Activated B cell treated with CpG ODN at 0.5 μM for 24 hours (primary cell): ENCODE results near the gene LVRN. TPM values are rescaled to one million over a fixed set of nuclear protein-coding genes. Genes with fewer than 3 reads are reported as not detected.

Experiments used
- ATAC-seq: fragments of 200-7000 bp; cut with Tn5 transposase; one replicate; pipeline ENCODE4 v1.10.0; 2021; ENCODE audit warnings: low read depth, mild to moderate bottlenecking, moderate library complexity
- CTCF ChIA-PET: fragments of 350-600 bp; sonication (Branson Sonifier 250); formaldehyde crosslinking; loops from one replicate; lab custom pipeline; 2021; ENCODE audit warnings: antibody characterized with exemption; lab: Charles Lee
- POLR2A ChIA-PET: fragments of 350-600 bp; sonication (Branson Sonifier 250); formaldehyde crosslinking; loops from one replicate; lab custom pipeline; 2021; ENCODE audit warnings: antibody characterized with exemption; lab: Charles Lee
- DNase-seq: peaks from one replicate; pipeline ENCODE4 v3.0.0; 2022
- H3K27ac Mint-ChIP-seq: one replicate; pipeline ENCODE4 v1.8.0; 2020; ENCODE audit warnings: mixed read lengths
- H3K27me3 Mint-ChIP-seq: one replicate; pipeline ENCODE4 v1.8.0; 2021; ENCODE audit warnings: mixed read lengths
- H3K36me3 Mint-ChIP-seq: one replicate; pipeline ENCODE4 v1.8.0; 2021; ENCODE audit warnings: low read depth, mixed read lengths
- H3K4me1 Mint-ChIP-seq: one replicate; pipeline ENCODE4 v1.8.0; 2021; ENCODE audit warnings: mixed read lengths
- H3K4me3 Mint-ChIP-seq: one replicate; pipeline ENCODE4 v1.8.0; 2020; ENCODE audit warnings: mild to moderate bottlenecking, mixed read lengths
- H3K9me3 Mint-ChIP-seq: one replicate; pipeline ENCODE4 v1.8.0; 2020; ENCODE audit warnings: mixed read lengths
- CTCF ChIP-seq: fragments of 200-600 bp; IDR thresholded peaks from one replicate; pipeline ENCODE4 v1.8.0; 2022; ENCODE audit warnings: antibody characterized with exemption, mild to moderate bottlenecking
- intact Hi-C: fragments of 100-400 bp; cut with micrococcal nuclease; formaldehyde crosslinking; loops from one replicate; pipeline ENCODE4 v1.15.1; 2024
- total RNA-seq: library from RNA; stranded (reverse); gene quantifications from 2 replicates; pipeline ENCODE4 v1.2.3, GENCODE V29; 2022

Gene LVRN
- total RNA-seq, 1 donor from 2014 or later: not detected

- H3K27ac Mint-ChIP-seq: no peak overlapping the region
- H3K4me3 Mint-ChIP-seq: peak overlapping the region; percentile 36
- peaks cover 12% of the 10 kb centered on the region for H3K27me3 Mint-ChIP-seq
- DNase-seq (no peak), ATAC-seq (no peak)
- POLR2A ChIA-PET: no interaction called here
- peaks cover 2% of the 10 kb centered on the region for H3K9me3 Mint-ChIP-seq
- TF ChIP-seq CTCF: no peak
- intact Hi-C loops: no loop called here
- CTCF ChIA-PET: no interaction called here
- H3K4me1 Mint-ChIP-seq: peaks cover 14% of the 10 kb centered on the region
- H3K36me3 Mint-ChIP-seq: no peaks in the 10 kb centered on the region
These were observed 14.8 kb downstream of the LVRN start for GRCh38 chr5:115977096-115977495.

GRCh38 chr5:115977988-115978387 is 15.7 kb downstream of the LVRN start:
- Mint-ChIP-seq H3K4me1 (peaks cover 14% of the 10 kb centered on the region), H3K9me3 (peaks cover 2% of the 10 kb centered on the region), H3K27ac (no peak overlapping the region), H3K36me3 (no peaks in the 10 kb centered on the region), H3K27me3 (peaks cover 12% of the 10 kb centered on the region), H3K4me3 (no peak overlapping the region)
- CTCF ChIA-PET: no interaction called here
- no peak for ATAC-seq
- DNase-seq: no peak
- intact Hi-C loops: no loop called here
- POLR2A ChIA-PET: no interaction called here
- TF ChIP-seq CTCF: no peak

DNA sequence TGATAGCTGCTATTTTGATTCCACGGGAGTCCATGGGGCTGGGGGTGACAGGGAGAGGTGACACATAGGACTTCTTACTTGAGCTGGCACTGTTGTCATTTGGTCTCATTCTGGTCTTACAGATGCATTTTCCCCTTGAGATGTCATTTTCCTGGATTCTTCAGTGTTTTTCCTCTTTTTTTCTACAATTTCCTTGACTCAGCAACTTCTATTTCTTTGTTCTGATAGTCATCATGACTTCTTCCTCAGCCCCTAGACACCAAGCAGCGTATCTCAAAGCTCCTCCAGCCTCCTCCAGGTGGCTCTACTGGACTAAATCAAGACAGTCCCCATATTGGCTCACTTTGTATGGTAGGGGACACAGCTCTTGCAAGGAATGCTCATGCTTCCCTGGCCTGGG is 16.5 kb downstream of the LVRN start:
- Mint-ChIP-seq H3K36me3 (no peaks in the 10 kb centered on the region), H3K4me1 (peaks cover 14% of the 10 kb centered on the region), H3K9me3 (peaks cover 2% of the 10 kb centered on the region), H3K27me3 (peaks cover 12% of the 10 kb centered on the region), H3K27ac (no peak overlapping the region), H3K4me3 (no peak overlapping the region)
- ATAC-seq (no peak), DNase-seq (no peak)
- ChIA-PET CTCF (no interaction called here), POLR2A (no interaction called here)
- intact Hi-C loops: no loop called here
- TF ChIP-seq CTCF: no peak

GRCh38 chr5:115979201-115980041 is 17.1 kb downstream of the LVRN start:
- H3K4me3 Mint-ChIP-seq: no peak overlapping the region
- peaks cover 12% of the 10 kb centered on the region for H3K27me3 Mint-ChIP-seq
- DNase-seq (no peak), ATAC-seq (no peak)
- CTCF ChIA-PET: no interaction called here
- no peak for TF ChIP-seq CTCF
- intact Hi-C loops: no loop called here
- no peaks in the 10 kb centered on the region for H3K36me3 Mint-ChIP-seq
- peaks cover 14% of the 10 kb centered on the region for H3K4me1 Mint-ChIP-seq
- H3K27ac Mint-ChIP-seq: no peak overlapping the region
- POLR2A ChIA-PET: no interaction called here
- H3K9me3 Mint-ChIP-seq: peaks cover 2% of the 10 kb centered on the region

GRCh38 chr5:115983519-115983918 is 21.2 kb downstream of the LVRN start:
- POLR2A ChIA-PET: no interaction called here
- Mint-ChIP-seq H3K36me3 (no peaks in the 10 kb centered on the region), H3K27me3 (peaks cover 3% of the 10 kb centered on the region), H3K4me1 (peaks cover 4% of the 10 kb centered on the region), H3K9me3 (no peaks in the 10 kb centered on the region), H3K4me3 (no peak overlapping the region), H3K27ac (no peak overlapping the region)
- intact Hi-C loops: no loop called here
- no peak for TF ChIP-seq CTCF
- CTCF ChIA-PET: no interaction called here
- ATAC-seq (no peak), DNase-seq (no peak)
